ENCODE data around the gene ARID1B.

Gene ARID1B

GRCh38 chr6:157198425-157199279, 421.5 kb downstream of the ARID1B start:
- in situ Hi-C loops (cut with MboI; ENCODE audit: low sequenced_read_pairs) = no loop called here

GRCh38 chr6:157200117-157200516, 422.9 kb downstream of the ARID1B start:
- in situ Hi-C loops (cut with MboI; ENCODE audit: low sequenced_read_pairs) = no loop called here

- in situ Hi-C loops (cut with MboI; ENCODE audit: low sequenced_read_pairs) = no loop called here
These were observed 423.4 kb downstream of the ARID1B start for GRCh38 chr6:157200611-157201010.

DNA sequence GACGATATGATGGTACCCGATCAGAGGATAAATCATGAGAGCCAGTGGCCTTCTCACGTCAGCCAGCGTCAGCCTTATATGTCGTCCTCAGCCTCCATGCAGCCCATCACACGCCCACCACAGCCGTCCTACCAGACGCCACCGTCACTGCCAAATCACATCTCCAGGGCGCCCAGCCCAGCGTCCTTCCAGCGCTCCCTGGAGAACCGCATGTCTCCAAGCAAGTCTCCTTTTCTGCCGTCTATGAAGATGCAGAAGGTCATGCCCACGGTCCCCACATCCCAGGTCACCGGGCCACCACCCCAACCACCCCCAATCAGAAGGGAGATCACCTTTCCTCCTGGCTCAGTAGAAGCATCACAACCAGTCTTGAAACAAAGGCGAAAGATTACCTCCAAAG, 423.9 kb downstream of the ARID1B start:
- in situ Hi-C loops (cut with MboI; ENCODE audit: low sequenced_read_pairs) = no loop called here

- in situ Hi-C loops (cut with MboI; ENCODE audit: low sequenced_read_pairs) = no loop called here
These were observed 426.1 kb downstream of the ARID1B start for GRCh38 chr6:157203312-157203744.

- in situ Hi-C loops (cut with MboI; ENCODE audit: low sequenced_read_pairs) = no loop called here
These were observed 426.6 kb downstream of the ARID1B start for GRCh38 chr6:157203764-157204163.

- in situ Hi-C loops (cut with MboI; ENCODE audit: low sequenced_read_pairs) = no loop called here
These were observed 428.5 kb downstream of the ARID1B start for GRCh38 chr6:157205473-157206358.

DNA sequence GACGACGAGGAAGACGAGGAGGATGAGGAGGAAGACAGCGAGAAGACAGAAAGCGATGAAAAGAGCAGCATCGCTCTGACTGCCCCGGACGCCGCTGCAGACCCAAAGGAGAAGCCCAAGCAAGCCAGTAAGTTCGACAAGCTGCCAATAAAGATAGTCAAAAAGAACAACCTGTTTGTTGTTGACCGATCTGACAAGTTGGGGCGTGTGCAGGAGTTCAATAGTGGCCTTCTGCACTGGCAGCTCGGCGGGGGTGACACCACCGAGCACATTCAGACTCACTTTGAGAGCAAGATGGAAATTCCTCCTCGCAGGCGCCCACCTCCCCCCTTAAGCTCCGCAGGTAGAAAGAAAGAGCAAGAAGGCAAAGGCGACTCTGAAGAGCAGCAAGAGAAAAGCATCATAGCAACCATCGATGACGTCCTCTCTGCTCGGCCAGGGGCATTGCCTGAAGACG, 429.2 kb downstream of the ARID1B start:
- in situ Hi-C loops (cut with MboI; ENCODE audit: low sequenced_read_pairs) = no loop called here

- in situ Hi-C loops (cut with MboI; ENCODE audit: low sequenced_read_pairs) = no loop called here
These were observed 430.4 kb downstream of the ARID1B start for GRCh38 chr6:157207521-157208076.

DNA sequence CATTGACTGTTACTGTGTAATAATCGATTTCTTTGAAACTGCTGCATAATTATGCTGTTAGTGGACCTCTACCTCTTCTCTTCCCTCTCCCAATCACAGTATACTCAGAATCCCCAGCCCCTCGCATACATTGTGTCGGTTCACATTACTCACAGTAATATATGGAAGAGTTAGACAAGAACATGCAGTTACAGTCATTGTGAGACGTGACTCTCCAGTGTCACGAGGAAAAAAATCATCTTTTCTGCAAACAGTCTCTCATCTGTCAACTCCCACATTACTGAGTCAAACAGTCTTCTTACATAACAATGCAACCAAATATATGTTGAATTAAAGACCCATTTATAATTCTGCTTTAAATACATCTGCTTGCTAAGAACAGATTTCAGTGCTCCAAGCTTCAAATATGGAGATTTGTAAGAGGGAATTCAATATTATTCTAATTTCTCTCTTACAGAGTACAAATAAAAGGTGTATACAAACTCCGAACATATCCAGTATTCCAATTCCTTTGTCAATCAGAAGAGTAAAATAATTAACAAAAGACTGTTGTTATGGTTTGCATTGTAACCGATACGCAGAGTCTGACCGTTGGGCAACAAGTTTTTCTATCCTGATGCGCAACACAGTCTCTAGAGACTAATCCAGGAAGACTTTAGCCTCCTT, 432.8 kb downstream of the ARID1B start:
- in situ Hi-C loops (cut with MboI; ENCODE audit: low sequenced_read_pairs) = no loop called here

DNA sequence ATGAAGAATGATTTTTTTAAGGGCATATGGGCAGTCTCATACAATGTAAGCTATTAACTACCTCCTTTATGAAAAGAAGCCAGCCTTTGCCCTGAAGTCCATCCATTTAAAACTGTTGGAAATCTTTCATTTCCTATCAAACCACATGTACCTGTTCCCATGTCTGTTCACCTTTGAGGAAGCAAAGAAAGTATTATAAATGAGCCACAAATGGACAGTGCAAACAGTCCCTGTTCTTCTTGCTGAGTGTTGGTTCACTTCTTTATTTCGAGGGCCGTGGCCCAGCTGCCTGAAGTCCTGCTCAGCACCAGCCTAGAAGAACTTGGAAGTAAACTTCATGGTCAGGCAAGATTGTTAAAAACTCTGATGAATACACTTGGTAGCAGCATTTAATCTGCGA, 433.8 kb downstream of the ARID1B start:
- in situ Hi-C loops (cut with MboI; ENCODE audit: low sequenced_read_pairs) = no loop called here

GRCh38 chr6:157211603-157212455, 434.7 kb downstream of the ARID1B start:
- in situ Hi-C loops (cut with MboI; ENCODE audit: low sequenced_read_pairs) = no loop called here

DNA sequence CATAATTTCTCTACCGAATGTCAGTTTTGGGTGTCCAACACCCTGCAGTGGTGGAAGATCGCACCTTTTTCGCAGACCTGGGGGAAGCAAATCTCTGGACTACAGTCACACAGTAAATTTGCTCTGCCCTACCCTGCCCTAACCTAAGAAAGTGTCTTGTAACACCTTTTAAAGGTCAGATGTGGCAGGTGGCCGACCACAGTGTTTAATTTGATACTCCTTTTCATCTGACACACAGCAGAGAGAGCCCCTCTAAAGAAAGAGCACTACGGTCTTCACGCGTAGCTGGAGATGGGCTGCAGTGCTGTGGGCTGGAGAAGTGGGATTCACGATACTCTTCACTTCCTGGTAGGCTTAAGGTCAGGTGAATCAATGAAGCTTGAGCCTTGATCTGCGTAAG, 436.2 kb downstream of the ARID1B start:
- in situ Hi-C loops (cut with MboI; ENCODE audit: low sequenced_read_pairs) = no loop called here

DNA sequence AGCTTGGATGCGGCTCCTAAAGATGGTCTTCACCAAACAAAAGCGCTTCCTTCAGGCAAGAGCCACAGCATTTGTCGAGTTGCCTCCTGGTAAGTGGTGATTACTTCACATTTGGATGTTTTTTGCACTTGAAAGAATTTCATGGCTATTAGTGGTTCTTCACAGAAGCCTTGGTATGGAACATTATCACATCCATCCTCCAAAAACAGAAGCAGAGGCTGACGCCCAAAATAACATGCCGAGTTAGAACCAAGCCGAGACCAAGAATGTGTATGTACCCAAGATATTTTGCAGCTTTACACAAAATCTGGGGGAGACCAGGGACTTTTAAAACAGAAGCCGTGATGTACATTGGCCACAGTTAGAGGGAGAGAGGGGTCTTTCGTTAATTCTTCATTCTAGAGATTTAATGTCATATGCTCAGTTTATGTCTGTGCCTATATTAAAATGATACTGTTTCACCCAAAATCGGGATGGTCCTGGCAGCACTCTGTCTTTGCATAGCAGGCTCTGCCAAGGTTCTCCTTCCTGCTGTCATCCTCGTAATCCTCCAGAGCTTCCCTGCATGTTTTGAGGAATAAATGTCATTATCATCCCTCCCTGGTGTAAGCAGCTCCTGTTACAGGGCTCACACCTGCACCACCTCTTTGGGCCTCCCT, 436.9 kb downstream of the ARID1B start:
- in situ Hi-C loops (cut with MboI; ENCODE audit: low sequenced_read_pairs) = no loop called here

DNA sequence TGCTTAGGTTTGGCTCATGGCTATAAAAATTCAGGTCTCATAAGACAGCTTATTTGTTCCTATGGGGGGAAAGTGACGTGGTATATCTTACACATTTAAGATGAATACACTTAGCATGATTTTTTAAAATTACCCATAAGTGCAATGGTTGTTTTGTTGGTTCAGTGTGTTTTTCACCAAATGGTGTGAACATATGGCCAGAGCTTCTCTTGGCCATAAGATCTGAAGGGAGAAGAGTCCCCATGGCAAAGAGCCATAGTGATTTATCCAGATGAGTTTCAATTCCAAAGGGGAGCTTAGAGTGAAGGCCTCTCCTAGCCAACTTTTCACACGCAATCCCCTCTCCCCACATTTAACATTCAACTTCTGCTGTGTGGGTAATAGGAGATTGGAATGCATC, 438.5 kb downstream of the ARID1B start:
- in situ Hi-C loops (cut with MboI; ENCODE audit: low sequenced_read_pairs) = no loop called here

DNA sequence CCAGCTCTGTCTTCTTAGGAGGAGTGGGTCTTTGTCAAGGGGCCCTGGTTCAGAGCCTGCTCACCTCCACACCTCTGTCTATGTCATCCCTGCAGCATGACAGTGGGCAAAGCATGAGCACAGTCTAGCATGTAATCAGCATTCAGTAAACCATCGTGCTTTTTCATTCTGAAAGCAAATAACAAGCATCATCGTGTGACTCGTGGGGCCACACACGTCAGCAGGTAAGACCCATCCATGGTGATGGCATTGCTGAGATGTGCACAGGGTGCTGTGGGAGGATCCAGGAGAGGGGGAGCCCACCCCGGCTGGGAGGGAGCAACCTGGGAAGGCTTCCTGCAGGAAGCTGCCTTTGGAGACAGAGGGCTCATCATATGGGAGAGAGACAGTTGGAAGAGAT, 439.4 kb downstream of the ARID1B start:
- in situ Hi-C loops (cut with MboI; ENCODE audit: low sequenced_read_pairs) = no loop called here

- in situ Hi-C loops (cut with MboI; ENCODE audit: low sequenced_read_pairs) = no loop called here
These were observed 440.2 kb downstream of the ARID1B start for GRCh38 chr6:157217198-157217893.

DNA sequence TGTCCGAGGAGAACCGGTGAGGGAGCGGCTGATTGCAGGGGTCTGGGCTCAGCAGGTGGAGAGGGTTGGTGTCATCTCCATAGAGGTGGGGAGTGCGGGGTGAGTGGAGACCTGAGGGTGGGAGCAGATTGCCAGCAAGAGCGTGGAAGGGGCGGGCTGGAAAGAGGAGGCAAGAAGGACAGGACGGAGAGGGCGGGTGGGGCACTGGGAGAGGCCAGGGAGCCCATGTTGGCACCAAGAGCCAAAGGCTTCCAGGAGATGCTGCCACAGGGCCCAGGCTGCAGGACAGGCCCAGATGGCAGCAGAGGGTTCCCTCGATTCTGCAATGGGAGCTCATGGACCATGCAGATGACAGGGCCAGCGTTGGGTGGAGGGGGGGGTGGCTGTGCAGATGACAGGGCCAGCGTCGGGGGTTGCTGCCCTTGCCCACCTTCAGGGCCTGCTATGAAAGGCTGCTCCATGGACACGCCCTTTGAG, 440.8 kb downstream of the ARID1B start:
- in situ Hi-C loops (cut with MboI; ENCODE audit: low sequenced_read_pairs) = no loop called here

All from HL-60/S4 treated with phorbol 12-myristate 13-acetate at 8.2 ng/mL for 4 days and 3 days (cell line).